Neuron (in vitro differentiated cells): ENCODE results near the gene CNDP2.

ENCODE experiments used
- H2AFZ ChIP-seq: one replicate; pipeline ENCODE4 v1.6.1; 2013; ENCODE audit warnings: low read depth, mild to moderate bottlenecking, inconsistent platforms, low read length, moderate library complexity
- H3K27me3 ChIP-seq: one replicate; pipeline ENCODE4 v1.6.1; 2013; ENCODE audit warnings: low read length; ENCODE audit not compliant: insufficient read depth
- H3K36me3 ChIP-seq: one replicate; pipeline ENCODE4 v1.6.1; 2013; ENCODE audit warnings: low read length; ENCODE audit not compliant: insufficient read depth
- H3K4me1 ChIP-seq: one replicate; pipeline ENCODE4 v1.6.1; 2013; ENCODE audit warnings: low read length; ENCODE audit not compliant: insufficient read depth
- H3K4me3 ChIP-seq: 2 replicates; pipeline ENCODE4 v1.5.1; 2013; ENCODE audit warnings: mild to moderate bottlenecking, low read length, moderate library complexity
- H3K9me3 ChIP-seq: one replicate; pipeline ENCODE4 v1.6.1; 2013; ENCODE audit warnings: low read length

The CNDP2 gene

DNA sequence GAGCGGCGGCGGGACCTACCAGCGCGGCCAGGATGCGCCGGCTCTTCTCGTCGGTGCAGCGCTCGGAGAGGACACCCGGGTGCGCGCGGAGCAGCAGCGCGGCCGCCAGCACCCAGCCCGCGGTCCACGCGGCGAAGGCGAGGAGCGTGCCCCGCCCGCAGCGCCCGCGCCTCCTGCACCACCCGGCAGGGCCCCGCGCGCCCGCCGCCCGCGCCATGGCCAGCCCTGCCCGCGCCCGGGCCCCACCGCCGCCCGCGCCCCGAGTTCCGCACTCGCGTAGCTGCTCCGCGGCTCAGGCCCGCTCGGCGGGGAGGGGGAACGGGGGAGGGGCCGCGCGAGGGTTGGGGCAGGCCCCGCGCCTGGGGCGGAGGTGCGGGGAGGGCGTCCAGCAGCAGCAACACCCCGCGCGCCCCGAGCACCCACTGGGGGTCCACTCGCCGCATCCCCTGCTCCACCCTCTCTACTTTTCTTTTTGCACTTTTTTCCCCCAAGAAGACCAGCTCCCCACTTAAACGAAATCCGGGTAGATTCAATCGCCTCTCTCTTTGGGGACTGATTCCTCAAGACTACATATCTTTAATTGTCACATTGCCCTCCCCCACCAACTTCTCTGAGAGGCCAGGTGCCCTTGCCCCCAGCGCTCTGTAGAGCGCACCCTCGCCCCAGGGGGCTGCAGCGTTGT, 39.0 kb upstream of the CNDP2 start, which contains the start of gene DIPK1C:
DIPK1C (minus strand) TSS at position 266 of the 682 bp plus-strand sequence; CDS start at position 217, 49 bp downstream.
- Histone ChIP-seq H3K4me3 (no peak within 1 kb of the TSS), H3K4me1 (peaks cover 17% of the 10 kb centered on the region), H3K9me3 (no peaks in the 10 kb centered on the region), H3K27me3 (peaks cover 59% of the 10 kb centered on the region), H2AFZ (no peak within 1 kb of the TSS), H3K36me3 (no peaks in the 10 kb centered on the region)

GRCh38 chr18:74457725-74458421, 38.3 kb upstream of the CNDP2 start:
- Histone ChIP-seq H3K4me1 (peaks cover 15% of the 10 kb centered on the region), H3K36me3 (no peaks in the 10 kb centered on the region), H3K9me3 (no peaks in the 10 kb centered on the region), H3K27me3 (peaks cover 59% of the 10 kb centered on the region), H2AFZ (no peak overlapping the region), H3K4me3 (no peak overlapping the region)

- Histone ChIP-seq H3K4me3 (no peak overlapping the region), H3K27me3 (peaks cover 57% of the 10 kb centered on the region), H3K4me1 (peaks cover 5% of the 10 kb centered on the region), H2AFZ (no peak overlapping the region), H3K36me3 (no peaks in the 10 kb centered on the region), H3K9me3 (no peaks in the 10 kb centered on the region)
Measured at GRCh38 chr18:74459889-74460288, 36.3 kb upstream of the CNDP2 start.

GRCh38 chr18:74460825-74461224, 35.3 kb upstream of the CNDP2 start:
- Histone ChIP-seq H3K4me1 (peaks cover 5% of the 10 kb centered on the region), H3K9me3 (no peaks in the 10 kb centered on the region), H2AFZ (no peak overlapping the region), H3K36me3 (no peaks in the 10 kb centered on the region), H3K4me3 (no peak overlapping the region), H3K27me3 (peaks cover 49% of the 10 kb centered on the region)

DNA sequence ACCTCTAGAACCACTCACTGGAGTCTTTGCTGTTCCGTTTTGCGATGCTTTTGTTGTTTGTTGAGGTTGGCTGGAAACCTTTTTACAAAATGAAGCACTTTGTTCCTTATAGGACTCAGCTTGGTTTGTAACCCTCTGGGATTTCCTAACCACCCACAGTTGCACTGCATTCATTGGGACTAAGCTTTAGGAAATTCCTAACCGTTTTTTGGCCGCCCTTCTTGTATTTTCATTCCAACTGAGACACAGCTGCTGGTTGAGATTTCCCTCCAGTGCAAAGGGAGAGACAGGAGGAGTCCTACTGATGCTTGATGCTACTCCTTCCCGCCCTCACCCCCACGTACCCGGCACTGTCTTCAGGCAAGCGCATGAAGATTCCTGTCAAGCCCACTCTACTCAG, 32.9 kb upstream of the CNDP2 start:
- no peaks in the 10 kb centered on the region for H3K36me3 ChIP-seq
- H3K4me3 ChIP-seq, result no peak overlapping the region

GRCh38 chr18:74463983-74464382, 32.2 kb upstream of the CNDP2 start:
- Histone ChIP-seq H3K9me3 (no peaks in the 10 kb centered on the region), H3K4me3 (no peak overlapping the region), H2AFZ (no peak overlapping the region), H3K27me3 (peaks cover 23% of the 10 kb centered on the region), H3K36me3 (no peaks in the 10 kb centered on the region), H3K4me1 (no peaks in the 10 kb centered on the region)

More for the DNA sequence above, 32.9 kb upstream of the CNDP2 start:
- H3K9me3 ChIP-seq, result no peaks in the 10 kb centered on the region
- peaks cover 30% of the 10 kb centered on the region for H3K27me3 ChIP-seq
- H2AFZ ChIP-seq, result no peak overlapping the region
- H3K4me1 ChIP-seq, result no peaks in the 10 kb centered on the region

GRCh38 chr18:74465775-74466174, 30.4 kb upstream of the CNDP2 start:
- Histone ChIP-seq H2AFZ (no peak overlapping the region), H3K27me3 (peaks cover 5% of the 10 kb centered on the region), H3K9me3 (no peaks in the 10 kb centered on the region), H3K4me1 (no peaks in the 10 kb centered on the region), H3K36me3 (no peaks in the 10 kb centered on the region), H3K4me3 (no peak overlapping the region)

DNA sequence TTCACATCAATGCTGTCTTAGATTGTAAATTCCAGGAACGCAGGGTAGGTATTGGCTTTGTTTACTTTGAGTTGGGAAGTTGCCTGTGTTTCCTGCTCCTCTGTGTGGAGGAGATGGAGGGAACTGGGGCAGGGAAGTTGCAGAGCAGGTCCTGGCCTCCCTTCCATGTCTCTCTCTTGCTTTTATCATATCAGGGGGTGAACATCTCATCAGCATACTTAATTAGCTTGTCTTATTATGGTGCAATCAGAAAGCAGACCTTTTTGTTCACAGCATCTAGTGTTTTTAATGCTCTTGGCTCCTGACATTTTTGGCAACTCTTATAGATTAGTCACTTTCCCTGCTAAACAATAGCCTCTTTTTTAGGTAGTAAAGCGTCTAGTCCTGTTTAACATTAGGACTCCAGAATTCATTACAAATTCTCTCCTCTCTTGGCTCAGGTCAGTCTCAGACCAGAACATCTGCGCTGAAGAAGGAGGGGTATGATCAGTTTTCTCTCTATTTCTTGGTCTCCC, 27.6 kb upstream of the CNDP2 start:
- no peaks in the 10 kb centered on the region for H3K4me1 ChIP-seq

GRCh38 chr18:74472312-74472711, 23.9 kb upstream of the CNDP2 start:
- H3K9me3 ChIP-seq, result no peaks in the 10 kb centered on the region
- no peak overlapping the region for H3K4me3 ChIP-seq
- H3K4me1 ChIP-seq, result no peaks in the 10 kb centered on the region
- H3K36me3 ChIP-seq, result no peaks in the 10 kb centered on the region
- no peak overlapping the region for H2AFZ ChIP-seq
- H3K27me3 ChIP-seq, result no peaks in the 10 kb centered on the region

More for the DNA sequence above, 27.6 kb upstream of the CNDP2 start:
- Histone ChIP-seq H3K36me3 (no peaks in the 10 kb centered on the region), H2AFZ (no peak overlapping the region), H3K4me3 (no peak overlapping the region), H3K27me3 (peaks cover 2% of the 10 kb centered on the region), H3K9me3 (no peaks in the 10 kb centered on the region)

- Histone ChIP-seq H3K36me3 (no peaks in the 10 kb centered on the region), H3K27me3 (peaks cover 2% of the 10 kb centered on the region), H3K4me3 (no peak overlapping the region), H2AFZ (no peak overlapping the region), H3K4me1 (no peaks in the 10 kb centered on the region), H3K9me3 (no peaks in the 10 kb centered on the region)
Measured at GRCh38 chr18:74473976-74474640, 22.1 kb upstream of the CNDP2 start.

GRCh38 chr18:74476140-74476539, 20.0 kb upstream of the CNDP2 start:
- Histone ChIP-seq H3K27me3 (peaks cover 2% of the 10 kb centered on the region), H2AFZ (no peak overlapping the region), H3K4me1 (no peaks in the 10 kb centered on the region), H3K36me3 (no peaks in the 10 kb centered on the region), H3K4me3 (no peak overlapping the region), H3K9me3 (no peaks in the 10 kb centered on the region)

DNA sequence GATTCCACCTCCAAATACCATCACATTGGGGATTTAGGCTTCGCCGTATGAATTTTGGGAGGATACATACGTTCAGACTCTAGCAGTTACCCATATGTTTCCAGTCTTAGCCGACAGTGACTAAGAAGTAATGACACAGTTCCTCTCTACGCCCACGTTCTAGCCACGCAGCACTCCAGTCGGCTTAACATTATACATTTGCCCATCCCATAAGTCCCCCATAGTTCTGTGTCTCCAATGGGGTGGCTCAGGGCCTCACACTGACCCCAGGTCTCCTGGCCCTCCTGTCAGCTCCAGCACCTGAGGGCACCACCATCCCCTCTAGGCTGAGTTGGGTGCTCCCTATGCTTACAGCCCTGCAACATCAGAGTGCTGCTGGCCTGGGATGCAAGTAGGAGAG, 18.4 kb upstream of the CNDP2 start:
- H2AFZ ChIP-seq, result no peak overlapping the region
- H3K4me1 ChIP-seq, result no peaks in the 10 kb centered on the region
- H3K9me3 ChIP-seq, result no peaks in the 10 kb centered on the region
- no peaks in the 10 kb centered on the region for H3K36me3 ChIP-seq
- H3K27me3 ChIP-seq, result peaks cover 6% of the 10 kb centered on the region
- no peak overlapping the region for H3K4me3 ChIP-seq

GRCh38 chr18:74478316-74478715, 17.8 kb upstream of the CNDP2 start:
- Histone ChIP-seq H2AFZ (no peak overlapping the region), H3K4me1 (no peaks in the 10 kb centered on the region), H3K4me3 (no peak overlapping the region), H3K27me3 (peaks cover 6% of the 10 kb centered on the region), H3K9me3 (no peaks in the 10 kb centered on the region), H3K36me3 (no peaks in the 10 kb centered on the region)
